GM23338 (cell line): Measurements from ENCODE around the gene CPTP.

Experiments
- CREB1 ChIP-seq: fragments of 250-450 bp; sonication (Bioruptor Pico); IDR thresholded peaks from 2 replicates; pipeline ENCODE4 v1.5.0; 2020; ENCODE audit warnings: low read depth, mild to moderate bottlenecking, moderate library complexity
- CTCF ChIP-seq, 2 experiments: fragments of 200-600 bp in 1 of 2; sonication (generic) in 1 of 2; conservative IDR thresholded peaks; 2 replicates each; pipeline versions ENCODE4 v1.5.1 to v1.6.1; 2016 to 2017; ENCODE audit warnings: antibody characterized with exemption in 2 of 2, low read depth in 2 of 2, mild to moderate bottlenecking in 2 of 2, moderate library complexity in 1 of 2
- EZH2 ChIP-seq: fragments of 200-600 bp; sonication (generic); IDR thresholded peaks from one replicate; pipeline ENCODE4 v1.8.0; 2017; ENCODE audit warnings: antibody characterized with exemption, mild to moderate bottlenecking, low read depth; ENCODE audit not compliant: unreplicated experiment
- EZH2phosphoT487 ChIP-seq: fragments of 200-600 bp; sonication (generic); IDR thresholded peaks from one replicate; pipeline ENCODE4 v1.8.1; 2018; ENCODE audit warnings: antibody characterized with exemption; ENCODE audit not compliant: unreplicated experiment
- JUNB ChIP-seq: IDR thresholded peaks from one replicate; pipeline ENCODE4 v1.6.1; 2016; ENCODE audit warnings: antibody characterized with exemption; ENCODE audit not compliant: unreplicated experiment
- POLR2AphosphoS5 ChIP-seq: IDR thresholded peaks from 2 replicates; pipeline ENCODE4 v1.6.1; 2016; ENCODE audit warnings: antibody characterized with exemption, low read depth
- TF ChIP-seq, protein P1 (sequence below): IDR thresholded peaks from one replicate; pipeline ENCODE4 v1.6.1; 2018; ENCODE audit warnings: antibody characterized with exemption; ENCODE audit not compliant: unreplicated experiment
- TF ChIP-seq, protein P2 (sequence below): IDR thresholded peaks from 2 replicates; pipeline ENCODE4 v1.6.1; 2016; ENCODE audit warnings: antibody characterized with exemption

- no peak for TF ChIP-seq EZH2phosphoT487
- no peak for TF ChIP-seq POLR2AphosphoS5
- no peak for TF ChIP-seq EZH2
- TF ChIP-seq CTCF (conservative IDR thresholded peaks at IDR 0.05; ENCODE audit: low read depth in 2 of 2) = no peak
- TF ChIP-seq JUNB = no peak
- TF ChIP-seq CREB1 (CRISPR knock-in tag) = no peak
- TF ChIP-seq, protein P1, sequence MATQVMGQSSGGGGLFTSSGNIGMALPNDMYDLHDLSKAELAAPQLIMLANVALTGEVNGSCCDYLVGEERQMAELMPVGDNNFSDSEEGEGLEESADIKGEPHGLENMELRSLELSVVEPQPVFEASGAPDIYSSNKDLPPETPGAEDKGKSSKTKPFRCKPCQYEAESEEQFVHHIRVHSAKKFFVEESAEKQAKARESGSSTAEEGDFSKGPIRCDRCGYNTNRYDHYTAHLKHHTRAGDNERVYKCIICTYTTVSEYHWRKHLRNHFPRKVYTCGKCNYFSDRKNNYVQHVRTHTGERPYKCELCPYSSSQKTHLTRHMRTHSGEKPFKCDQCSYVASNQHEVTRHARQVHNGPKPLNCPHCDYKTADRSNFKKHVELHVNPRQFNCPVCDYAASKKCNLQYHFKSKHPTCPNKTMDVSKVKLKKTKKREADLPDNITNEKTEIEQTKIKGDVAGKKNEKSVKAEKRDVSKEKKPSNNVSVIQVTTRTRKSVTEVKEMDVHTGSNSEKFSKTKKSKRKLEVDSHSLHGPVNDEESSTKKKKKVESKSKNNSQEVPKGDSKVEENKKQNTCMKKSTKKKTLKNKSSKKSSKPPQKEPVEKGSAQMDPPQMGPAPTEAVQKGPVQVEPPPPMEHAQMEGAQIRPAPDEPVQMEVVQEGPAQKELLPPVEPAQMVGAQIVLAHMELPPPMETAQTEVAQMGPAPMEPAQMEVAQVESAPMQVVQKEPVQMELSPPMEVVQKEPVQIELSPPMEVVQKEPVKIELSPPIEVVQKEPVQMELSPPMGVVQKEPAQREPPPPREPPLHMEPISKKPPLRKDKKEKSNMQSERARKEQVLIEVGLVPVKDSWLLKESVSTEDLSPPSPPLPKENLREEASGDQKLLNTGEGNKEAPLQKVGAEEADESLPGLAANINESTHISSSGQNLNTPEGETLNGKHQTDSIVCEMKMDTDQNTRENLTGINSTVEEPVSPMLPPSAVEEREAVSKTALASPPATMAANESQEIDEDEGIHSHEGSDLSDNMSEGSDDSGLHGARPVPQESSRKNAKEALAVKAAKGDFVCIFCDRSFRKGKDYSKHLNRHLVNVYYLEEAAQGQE = no peak
- TF ChIP-seq, protein P2, sequence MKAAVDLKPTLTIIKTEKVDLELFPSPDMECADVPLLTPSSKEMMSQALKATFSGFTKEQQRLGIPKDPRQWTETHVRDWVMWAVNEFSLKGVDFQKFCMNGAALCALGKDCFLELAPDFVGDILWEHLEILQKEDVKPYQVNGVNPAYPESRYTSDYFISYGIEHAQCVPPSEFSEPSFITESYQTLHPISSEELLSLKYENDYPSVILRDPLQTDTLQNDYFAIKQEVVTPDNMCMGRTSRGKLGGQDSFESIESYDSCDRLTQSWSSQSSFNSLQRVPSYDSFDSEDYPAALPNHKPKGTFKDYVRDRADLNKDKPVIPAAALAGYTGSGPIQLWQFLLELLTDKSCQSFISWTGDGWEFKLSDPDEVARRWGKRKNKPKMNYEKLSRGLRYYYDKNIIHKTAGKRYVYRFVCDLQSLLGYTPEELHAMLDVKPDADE = no peak
Observed at GRCh38 chr1:1330366-1331067, 5.9 kb downstream of the CPTP start.
